Measurements from ENCODE around the gene WDR47. TPM values are rescaled to one million over a fixed set of nuclear protein-coding genes. Genes with fewer than 3 reads are reported as not detected.

The WDR47 gene
- total RNA-seq, 1 experiment from 2014 or later = 3.6 TPM

DNA sequence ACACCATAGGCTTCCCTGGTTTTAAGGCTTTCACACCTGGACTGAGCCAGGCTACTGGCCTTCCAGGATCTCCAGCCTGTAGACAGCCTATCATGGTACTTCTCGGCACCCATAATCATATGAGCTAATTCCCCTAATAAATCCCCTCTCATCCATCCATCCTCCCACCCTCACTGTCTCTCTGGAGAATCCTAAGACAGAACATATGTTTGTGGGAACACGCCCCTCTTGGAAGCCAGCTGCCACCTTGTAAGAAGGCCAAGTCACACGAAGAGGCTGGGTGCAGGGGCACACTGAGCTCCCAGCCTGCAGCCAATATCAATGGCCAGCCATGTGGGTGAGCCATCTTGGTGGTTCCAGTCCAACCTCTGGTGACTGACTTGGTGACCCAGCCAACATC lies 86.0 kb downstream of the WDR47 start:
- DNase-seq = no peak
- Histone ChIP-seq H3K36me3 (ENCODE audit: control insufficient read depth, insufficient read depth, low read length) (no peaks in the 10 kb centered on the region), H3K9me3 (no peaks in the 10 kb centered on the region), H3K4me1 (no peaks in the 10 kb centered on the region), H3K4me3 (ENCODE audit: low read depth, low read length) (no peak overlapping the region), H3K27me3 (replicated peaks; ENCODE audit: control insufficient read depth, insufficient read depth, low read length) (no peaks in the 10 kb centered on the region)
- Mint-ChIP-seq H3K4me1 (ENCODE audit: low read depth, unreplicated experiment) (peaks cover 11% of the 10 kb centered on the region), H3K4me3 (ENCODE audit: unreplicated experiment) (no peak overlapping the region), H3K36me3 (ENCODE audit: insufficient read depth, unreplicated experiment) (peaks cover 13% of the 10 kb centered on the region), H3K27ac (ENCODE audit: unreplicated experiment) (no peak overlapping the region), H3K27me3 (ENCODE audit: insufficient read depth, unreplicated experiment) (no peaks in the 10 kb centered on the region), H3K9me3 (ENCODE audit: unreplicated experiment) (no peaks in the 10 kb centered on the region)
- BruUV-seq (replicated peaks) = no TSS peak
- POLR2A ChIA-PET = no interaction called here
- no peak for TF ChIP-seq CTCF (IDR thresholded peaks at IDR 0.05; ENCODE audit: insufficient read depth in 1 of 2, low read depth in 1 of 2, low read length in 1 of 2, severe bottlenecking in 1 of 2, unreplicated experiment in 1 of 2)
- CTCF ChIA-PET = no interaction called here
- intact Hi-C loops (cut with micrococcal nuclease; ENCODE audit: unreplicated experiment) = no loop called here

DNA sequence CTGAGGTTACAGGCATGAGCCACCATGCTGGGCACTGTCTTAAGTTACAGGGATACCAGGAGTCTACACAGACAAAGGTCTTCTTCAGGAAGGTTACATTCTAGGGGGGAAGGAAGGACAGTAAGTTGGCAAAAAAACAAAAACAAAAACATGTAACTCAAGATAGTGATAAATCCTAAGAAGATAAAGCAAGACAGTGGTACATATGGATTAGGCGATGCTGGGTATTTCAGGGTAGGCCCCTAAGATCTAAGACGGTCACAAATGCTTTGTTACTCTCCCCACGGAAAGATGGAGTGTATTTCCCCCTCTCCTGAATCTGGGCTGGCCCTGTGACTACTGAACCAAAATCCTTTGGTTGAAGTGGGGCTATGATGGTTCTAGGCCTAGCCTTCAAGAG lies 86.8 kb downstream of the WDR47 start:
- peaks cover 8% of the 10 kb centered on the region for H3K4me1 Mint-ChIP-seq (ENCODE audit: low read depth, unreplicated experiment)
- H3K36me3 Mint-ChIP-seq (ENCODE audit: insufficient read depth, unreplicated experiment) = peaks cover 12% of the 10 kb centered on the region
- H3K4me3 ChIP-seq (ENCODE audit: low read depth, low read length) = no peak overlapping the region
- intact Hi-C loops (cut with micrococcal nuclease; ENCODE audit: unreplicated experiment) = no loop called here
- no peaks in the 10 kb centered on the region for H3K4me1 ChIP-seq
- H3K36me3 ChIP-seq (ENCODE audit: control insufficient read depth, insufficient read depth, low read length) = no peaks in the 10 kb centered on the region
- H3K27me3 Mint-ChIP-seq (ENCODE audit: insufficient read depth, unreplicated experiment) = no peaks in the 10 kb centered on the region
- no peak for DNase-seq
- POLR2A ChIA-PET = no interaction called here
- CTCF ChIA-PET = no interaction called here
- no peak for TF ChIP-seq CTCF (IDR thresholded peaks at IDR 0.05; ENCODE audit: insufficient read depth in 1 of 2, low read depth in 1 of 2, low read length in 1 of 2, severe bottlenecking in 1 of 2, unreplicated experiment in 1 of 2)
- no peak overlapping the region for H3K4me3 Mint-ChIP-seq (ENCODE audit: unreplicated experiment)
- H3K9me3 ChIP-seq = no peaks in the 10 kb centered on the region
- BruUV-seq (replicated peaks) = no TSS peak
- H3K9me3 Mint-ChIP-seq (ENCODE audit: unreplicated experiment) = no peaks in the 10 kb centered on the region
- H3K27ac Mint-ChIP-seq (ENCODE audit: unreplicated experiment) = no peak overlapping the region
- H3K27me3 ChIP-seq (replicated peaks; ENCODE audit: control insufficient read depth, insufficient read depth, low read length) = no peaks in the 10 kb centered on the region

- Histone ChIP-seq H3K4me3 (ENCODE audit: low read depth, low read length) (no peak overlapping the region), H3K4me1 (no peaks in the 10 kb centered on the region), H3K36me3 (ENCODE audit: control insufficient read depth, insufficient read depth, low read length) (no peaks in the 10 kb centered on the region), H3K9me3 (no peaks in the 10 kb centered on the region), H3K27me3 (replicated peaks; ENCODE audit: control insufficient read depth, insufficient read depth, low read length) (no peaks in the 10 kb centered on the region)
- Mint-ChIP-seq H3K27ac (ENCODE audit: unreplicated experiment) (no peak overlapping the region), H3K4me1 (ENCODE audit: low read depth, unreplicated experiment) (peaks cover 7% of the 10 kb centered on the region), H3K4me3 (ENCODE audit: unreplicated experiment) (no peak overlapping the region), H3K9me3 (ENCODE audit: unreplicated experiment) (no peaks in the 10 kb centered on the region), H3K36me3 (ENCODE audit: insufficient read depth, unreplicated experiment) (peaks cover 6% of the 10 kb centered on the region), H3K27me3 (ENCODE audit: insufficient read depth, unreplicated experiment) (no peaks in the 10 kb centered on the region)
- no peak for DNase-seq
- intact Hi-C loops (cut with micrococcal nuclease; ENCODE audit: unreplicated experiment) = no loop called here
- CTCF ChIA-PET = interaction anchor here (0.6 kb wide), 1 partner anchor 8 kb away, joined by 3 read pairs; no protein-coding TSS in a partner anchor
- BruUV-seq (replicated peaks) = no TSS peak
- TF ChIP-seq CTCF (IDR thresholded peaks at IDR 0.05; ENCODE audit: insufficient read depth in 1 of 2, low read depth in 1 of 2, low read length in 1 of 2, severe bottlenecking in 1 of 2, unreplicated experiment in 1 of 2) = no peak
- POLR2A ChIA-PET = interaction anchor here (0.8 kb wide), 1 partner anchor 88 kb away, joined by 3 read pairs; the partner anchor contains the start of gene WDR47
Measured at GRCh38 chr1:108953452-108953851, 88.5 kb downstream of the WDR47 start.
